ENCODE data around the gene FGF8.

DNA sequence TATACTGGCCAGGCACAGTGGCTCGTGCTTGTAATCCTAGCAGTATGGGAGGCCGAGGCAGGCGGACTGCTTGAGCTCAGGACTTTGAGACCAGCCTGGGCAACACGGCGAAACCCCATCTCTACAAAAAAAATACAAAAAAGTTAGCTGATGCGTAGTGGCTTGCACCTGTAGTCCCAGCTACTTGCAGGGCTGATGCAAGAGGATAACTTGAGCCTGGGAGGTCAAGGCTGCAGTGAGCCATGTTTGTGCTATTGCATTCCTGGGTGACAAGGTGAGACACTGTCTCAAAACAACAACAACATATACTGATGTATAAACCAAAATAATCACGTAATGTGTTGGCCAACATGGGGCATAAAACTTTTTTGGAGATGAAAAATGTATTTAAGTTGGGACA, 13.8 kb upstream of the FGF8 start:
- no peak for TF ChIP-seq CTCF (IDR thresholded peaks at IDR 0.05)
- no peak for TF ChIP-seq EZH2phosphoT487 (IDR thresholded peaks at IDR 0.05)

All from neural progenitor cell (in vitro differentiated cells).